H1 (cell line): ENCODE data around the gene VWF. TPM values are rescaled to one million over a fixed set of nuclear protein-coding genes. Genes with fewer than 3 reads are reported as not detected.

Source experiments
- ASH2L ChIP-seq: fragments of 200-600, 300-600 bp; sonication (generic); IDR thresholded peaks from one replicate; pipeline ENCODE4 v1.7.1; 2017; ENCODE audit warnings: low read length
- EP300 ChIP-seq, 2 experiments: IDR thresholded peaks; 1 replicate in 1 of 2; 2 replicates in 1 of 2; pipeline ENCODE4 v1.6.1; 2011 to 2012; ENCODE audit warnings: low read depth in 2 of 2, low read length in 2 of 2, mild to moderate bottlenecking in 2 of 2, borderline replicate concordance in 1 of 2, inconsistent platforms in 1 of 2, moderate library complexity in 1 of 2
- polyA plus RNA-seq, 7 experiments: library from polyadenylated mRNA; depleted of rRNA in 3 of 7; stranded (reverse) in 5 of 7; unstranded in 2 of 7; fragments of >200 nt in 5 of 7; fragments of 200-250 nt in 2 of 7; gene quantifications; 1 replicate in 5 of 7; 2 replicates in 1 of 7; 4 replicates in 1 of 7; pipeline versions ENCODE4 v1.2.1 to v1.2.3, GENCODE V29; 2011 to 2013; ENCODE audit warnings: missing spikeins in 2 of 7, mixed read lengths in 2 of 7
- total RNA-seq: library from RNA; stranded (reverse); fragmentation: NEBNext Ultra II Directional; extraction: Animal tissue kit (Norgen Biotek cat#: 25700); gene quantifications from 2 replicates; pipeline ENCODE4 v1.2.1, GENCODE V29; 2021

Gene VWF
- total and polyA plus RNA-seq, 2 of the 8 experiments (the other 6 are each of a cell fraction or from before 2014, with no cell fraction given): 0.39 to 0.60 TPM

GRCh38 chr12:6061660-6062059 is 62.8 kb downstream of the VWF start (continued):
- TF ChIP-seq ASH2L (no peak), EP300 (IDR thresholded peaks at IDR 0.05; ENCODE audit: borderline replicate concordance in 1 of 2, low read depth in 2 of 2, low read length in 2 of 2) (no peak)
